Fibroblast of lung (primary cell): ENCODE data around the gene RIPOR1. TPM values are rescaled to one million over a fixed set of nuclear protein-coding genes. Genes with fewer than 3 reads are reported as not detected.

Source experiments
- DNase-seq, 2 donors: peaks; one replicate each; pipeline versions ENCODE4 v3.0.0 to v3.0.0-alpha.2; 2010; ENCODE audit warnings: low read depth in 2 of 2
- H2AFZ ChIP-seq: 2 replicates; pipeline ENCODE4 v1.5.1; 2012; ENCODE audit warnings: low read length, control low read depth, inconsistent platforms
- H3K27ac ChIP-seq: 2 replicates; pipeline ENCODE4 v1.5.1; 2011; ENCODE audit warnings: low read length, control low read depth; ENCODE audit not compliant: insufficient read depth
- H3K27me3 ChIP-seq: 2 replicates; pipeline ENCODE4 v1.5.1; 2011; ENCODE audit warnings: mild to moderate bottlenecking, low read length; ENCODE audit not compliant: control insufficient read depth, insufficient read depth
- H3K36me3 ChIP-seq: 2 replicates; pipeline ENCODE4 v1.5.1; 2011; ENCODE audit warnings: low read length; ENCODE audit not compliant: control insufficient read depth, insufficient read depth
- H3K4me1 ChIP-seq: 2 replicates; pipeline ENCODE4 v1.5.1; 2011; ENCODE audit warnings: low read length; ENCODE audit not compliant: control insufficient read depth, insufficient read depth; ENCODE audit errors: extremely low read depth
- H3K4me2 ChIP-seq: 2 replicates; pipeline ENCODE4 v1.5.1; 2011; ENCODE audit warnings: low read length, control low read depth; ENCODE audit not compliant: insufficient read depth; ENCODE audit errors: extremely low read depth
- H3K4me3 ChIP-seq, 4 experiments: fragments of 200-600 bp in 1 of 4; sonication (generic) in 1 of 4; replicated peaks in 1 of 4; 2 replicates each; pipeline ENCODE4 v1.5.1; 2011 to 2016; ENCODE audit warnings: low read length in 4 of 4, low read depth in 3 of 4, mild to moderate bottlenecking in 3 of 4, control low read depth in 2 of 4, inconsistent platforms in 1 of 4, mixed read lengths in 1 of 4; ENCODE audit not compliant: insufficient read depth in 1 of 4; ENCODE audit errors: control extremely low read depth in 1 of 4
- H3K79me2 ChIP-seq: 2 replicates; pipeline ENCODE4 v1.5.1; 2012; ENCODE audit warnings: mild to moderate bottlenecking, low read length, inconsistent platforms; ENCODE audit not compliant: control insufficient read depth, insufficient read depth
- H3K9ac ChIP-seq: 2 replicates; pipeline ENCODE4 v1.5.1; 2011; ENCODE audit warnings: mild to moderate bottlenecking, low read length, control low read depth; ENCODE audit not compliant: insufficient read depth
- H3K9me3 ChIP-seq: 2 replicates; pipeline ENCODE4 v1.5.1; 2012; ENCODE audit warnings: low read depth, low read length; ENCODE audit not compliant: control insufficient read depth, insufficient read depth
- H4K20me1 ChIP-seq: 2 replicates; pipeline ENCODE4 v1.5.1; 2011; ENCODE audit warnings: low read length; ENCODE audit not compliant: control insufficient read depth, insufficient read depth; ENCODE audit errors: extremely low read depth
- EZH2 ChIP-seq: IDR thresholded peaks from 2 replicates; pipeline ENCODE4 v1.5.1; 2012; ENCODE audit warnings: low read length, control low read depth, mild to moderate bottlenecking; ENCODE audit errors: missing control alignments
- polyA plus RNA-seq, 2 donors: library from polyadenylated mRNA; depleted of rRNA in 1 of 2; stranded (reverse) in 1 of 2; unstranded in 1 of 2; fragments of >200 nt; gene quantifications; 2 replicates each; pipeline ENCODE4 v1.2.1, GENCODE V29; 2011 to 2012; ENCODE audit warnings: missing spikeins in 1 of 2
- total RNA-seq: library from RNA; depleted of rRNA; stranded (reverse); fragments of >200 nt; gene quantifications from 2 replicates; pipeline ENCODE4 v1.2.1, GENCODE V29; 2014
- TF ChIP-seq, protein P1 (sequence below), 2 donors: IDR thresholded peaks in 1 of 2; conservative IDR thresholded peaks in 1 of 2; 1 replicate in 1 of 2; 2 replicates in 1 of 2; pipeline ENCODE4 v1.5.1; 2011 to 2012; ENCODE audit warnings: low read length in 2 of 2, control low read depth in 1 of 2, inconsistent platforms in 1 of 2, low read depth in 1 of 2, mild to moderate bottlenecking in 1 of 2

RIPOR1 gene
- total and polyA plus RNA-seq, 2 donors (not counting 1 experiment from before 2014, with no cell fraction given) = 13.7 to 26.6 TPM

DNA sequence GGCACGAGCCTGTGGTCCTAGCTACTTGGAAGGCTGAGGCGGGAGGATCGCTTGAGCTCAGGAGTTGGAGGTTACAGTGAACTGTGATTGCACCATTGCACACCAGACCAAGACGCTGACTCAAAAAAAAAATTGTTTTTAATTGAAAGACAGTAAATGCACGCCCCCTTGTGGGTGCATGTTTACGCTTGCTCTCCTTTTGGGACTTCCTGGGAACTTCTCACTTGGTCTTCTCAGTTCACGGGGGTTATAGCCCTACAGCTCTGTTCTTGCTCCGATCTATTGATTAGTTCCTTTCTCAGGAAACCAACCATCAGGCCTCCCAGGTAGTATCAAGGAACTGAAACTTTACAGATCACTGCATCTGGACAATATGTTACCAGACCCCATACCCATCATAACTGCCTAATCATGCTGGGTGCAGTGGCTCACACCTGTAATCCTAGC lies 14.2 kb upstream of the RIPOR1 start:
- Histone ChIP-seq H4K20me1 (no peaks in the 10 kb centered on the region), H3K36me3 (no peaks in the 10 kb centered on the region), H3K4me3 (no peak overlapping the region), H3K4me2 (no peak overlapping the region), H2AFZ (no peak overlapping the region), H3K79me2 (no peaks in the 10 kb centered on the region), H3K9me3 (no peaks in the 10 kb centered on the region), H3K4me1 (peaks cover 10% of the 10 kb centered on the region), H3K27me3 (no peaks in the 10 kb centered on the region), H3K27ac (no peak overlapping the region), H3K9ac (no peak overlapping the region)
- peak; percentile 72 to 91 for DNase-seq
- no peak for TF ChIP-seq EZH2
- TF ChIP-seq, protein P1, sequence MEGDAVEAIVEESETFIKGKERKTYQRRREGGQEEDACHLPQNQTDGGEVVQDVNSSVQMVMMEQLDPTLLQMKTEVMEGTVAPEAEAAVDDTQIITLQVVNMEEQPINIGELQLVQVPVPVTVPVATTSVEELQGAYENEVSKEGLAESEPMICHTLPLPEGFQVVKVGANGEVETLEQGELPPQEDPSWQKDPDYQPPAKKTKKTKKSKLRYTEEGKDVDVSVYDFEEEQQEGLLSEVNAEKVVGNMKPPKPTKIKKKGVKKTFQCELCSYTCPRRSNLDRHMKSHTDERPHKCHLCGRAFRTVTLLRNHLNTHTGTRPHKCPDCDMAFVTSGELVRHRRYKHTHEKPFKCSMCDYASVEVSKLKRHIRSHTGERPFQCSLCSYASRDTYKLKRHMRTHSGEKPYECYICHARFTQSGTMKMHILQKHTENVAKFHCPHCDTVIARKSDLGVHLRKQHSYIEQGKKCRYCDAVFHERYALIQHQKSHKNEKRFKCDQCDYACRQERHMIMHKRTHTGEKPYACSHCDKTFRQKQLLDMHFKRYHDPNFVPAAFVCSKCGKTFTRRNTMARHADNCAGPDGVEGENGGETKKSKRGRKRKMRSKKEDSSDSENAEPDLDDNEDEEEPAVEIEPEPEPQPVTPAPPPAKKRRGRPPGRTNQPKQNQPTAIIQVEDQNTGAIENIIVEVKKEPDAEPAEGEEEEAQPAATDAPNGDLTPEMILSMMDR (conservative IDR thresholded peaks at IDR 0.05 in 1 of 2, IDR thresholded peaks at IDR 0.05 in 1 of 2; ENCODE audit: low read depth in 1 of 2, low read length in 2 of 2) = peak; percentile 71 to 78

DNA sequence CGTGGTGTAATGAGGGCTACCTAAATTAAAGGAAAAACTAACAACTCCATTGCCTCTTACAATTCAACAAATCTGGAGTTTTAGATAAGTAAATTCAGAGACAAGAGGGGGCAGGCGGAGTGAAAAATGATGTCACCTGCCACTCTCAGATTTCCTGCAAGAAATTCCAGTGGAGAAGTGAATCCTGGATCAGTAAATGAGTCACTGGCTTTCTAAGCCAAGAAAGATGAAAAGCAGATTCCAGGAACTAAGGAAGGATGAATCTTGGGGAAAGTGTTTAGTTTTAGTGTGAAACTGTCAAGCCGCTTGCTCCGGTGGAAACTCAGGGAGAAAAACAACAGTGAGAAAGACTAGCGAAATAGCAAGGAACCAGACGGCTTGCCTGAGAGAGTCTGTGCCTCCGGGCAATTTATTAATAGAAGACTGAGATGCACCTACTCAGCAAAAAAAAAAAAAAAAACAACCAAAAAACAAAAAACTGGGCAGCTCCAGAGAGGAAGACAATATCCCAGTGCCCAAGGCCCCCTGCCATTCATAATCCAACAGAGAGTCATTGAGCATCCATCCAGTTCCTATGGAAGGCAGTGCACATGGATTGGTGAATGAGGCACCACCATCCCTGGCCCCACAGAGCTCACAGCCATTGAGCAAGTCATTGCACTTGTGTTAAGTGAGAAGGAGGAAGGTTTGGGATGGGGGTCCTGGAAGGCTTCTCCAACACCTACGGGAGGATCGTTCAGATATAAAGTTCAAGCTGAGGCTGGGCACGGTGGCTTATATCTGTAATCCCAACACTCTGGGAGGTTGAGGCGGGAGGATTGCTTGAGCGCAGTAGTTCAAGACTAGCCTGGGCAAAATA lies 12.1 kb upstream of the RIPOR1 start:
- H3K27me3 ChIP-seq = no peaks in the 10 kb centered on the region
- peaks cover 14% of the 10 kb centered on the region for H3K4me1 ChIP-seq
- no peaks in the 10 kb centered on the region for H3K9me3 ChIP-seq
- H3K36me3 ChIP-seq = no peaks in the 10 kb centered on the region
- no peak overlapping the region for H3K9ac ChIP-seq
- no peaks in the 10 kb centered on the region for H4K20me1 ChIP-seq
- no peaks in the 10 kb centered on the region for H3K79me2 ChIP-seq
- no peak overlapping the region for H3K27ac ChIP-seq
- no peak overlapping the region for H3K4me2 ChIP-seq
- H2AFZ ChIP-seq = no peak overlapping the region
- peak; percentile 25 to 79 for DNase-seq
- no peak overlapping the region for H3K4me3 ChIP-seq
- TF ChIP-seq, protein P1 (conservative IDR thresholded peaks at IDR 0.05 in 1 of 2, IDR thresholded peaks at IDR 0.05 in 1 of 2; ENCODE audit: low read depth in 1 of 2, low read length in 2 of 2) = no peak
- no peak for TF ChIP-seq EZH2

DNA sequence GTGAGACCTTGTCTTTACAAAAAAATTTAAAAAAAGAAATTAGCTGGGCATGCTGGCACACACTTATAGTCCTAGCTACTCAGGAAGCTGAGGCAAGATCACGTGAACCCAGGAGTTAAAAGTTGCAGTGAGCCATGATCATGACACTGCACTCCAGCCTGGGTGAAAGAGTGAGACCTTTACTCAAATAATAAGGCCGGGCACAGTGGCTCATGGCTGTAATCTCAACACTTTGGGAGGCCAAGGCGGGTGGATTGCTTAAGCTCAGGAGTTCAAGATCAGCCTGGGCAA lies 11.5 kb upstream of the RIPOR1 start:
- Histone ChIP-seq H3K27ac (no peak overlapping the region), H3K4me3 (no peak overlapping the region)

More for the DNA sequence above, 11.5 kb upstream of the RIPOR1 start:
- Histone ChIP-seq H4K20me1 (no peaks in the 10 kb centered on the region), H3K9ac (no peak overlapping the region), H3K4me2 (no peak overlapping the region), H3K4me1 (peaks cover 16% of the 10 kb centered on the region), H3K79me2 (no peaks in the 10 kb centered on the region), H3K27me3 (no peaks in the 10 kb centered on the region), H3K9me3 (no peaks in the 10 kb centered on the region), H2AFZ (no peak overlapping the region), H3K36me3 (no peaks in the 10 kb centered on the region)
- no peak for TF ChIP-seq EZH2
- TF ChIP-seq, protein P1 (conservative IDR thresholded peaks at IDR 0.05 in 1 of 2, IDR thresholded peaks at IDR 0.05 in 1 of 2; ENCODE audit: low read depth in 1 of 2, low read length in 2 of 2) = no peak
- no peak for DNase-seq
